ENCODE data around the gene INO80C.

The INO80C gene

GRCh38 chr18:35437836-35438235 is 59.9 kb downstream of the INO80C start:
- Histone ChIP-seq H3K4me1 (ENCODE audit: low read length) (peaks cover 8% of the 10 kb centered on the region), H3K36me3 (replicated peaks; ENCODE audit: low read depth, low read length) (no peaks in the 10 kb centered on the region), H3K79me2 (ENCODE audit: low read length) (no peaks in the 10 kb centered on the region), H3K27me3 (ENCODE audit: low read depth, low read length) (no peaks in the 10 kb centered on the region), H3K9me3 (ENCODE audit: insufficient read depth, low read length) (0 out of 2 replicates have a peak, but pooled peaks cover 3% of the 10 kb centered on the region), H3K4me2 (ENCODE audit: low read length) (no peak overlapping the region), H3K9ac (ENCODE audit: low read length) (no peak overlapping the region), H2AFZ (ENCODE audit: low read depth, low read length) (no peak overlapping the region), H4K20me1 (ENCODE audit: insufficient read depth, low read length) (no peaks in the 10 kb centered on the region), H3K4me3 (ENCODE audit: low read length) (no peak overlapping the region), H3K27ac (ENCODE audit: low read length) (no peak overlapping the region)
- no peak for TF ChIP-seq CTCF (IDR thresholded peaks at IDR 0.05; ENCODE audit: low read depth, low read length)
- no peak for TF ChIP-seq EZH2phosphoT487 (IDR thresholded peaks at IDR 0.05; ENCODE audit: low read depth)

- Histone ChIP-seq H3K4me3 (ENCODE audit: low read length) (no peak overlapping the region), H3K9ac (ENCODE audit: low read length) (no peak overlapping the region), H3K4me1 (ENCODE audit: low read length) (no peaks in the 10 kb centered on the region), H4K20me1 (ENCODE audit: insufficient read depth, low read length) (no peaks in the 10 kb centered on the region), H3K79me2 (ENCODE audit: low read length) (no peaks in the 10 kb centered on the region), H3K27me3 (ENCODE audit: low read depth, low read length) (no peaks in the 10 kb centered on the region), H3K4me2 (ENCODE audit: low read length) (no peak overlapping the region), H3K36me3 (replicated peaks; ENCODE audit: low read depth, low read length) (no peaks in the 10 kb centered on the region), H2AFZ (ENCODE audit: low read depth, low read length) (no peak overlapping the region), H3K27ac (ENCODE audit: low read length) (no peak overlapping the region), H3K9me3 (ENCODE audit: insufficient read depth, low read length) (0 out of 2 replicates have a peak, but pooled peaks cover 3% of the 10 kb centered on the region)
- no peak for TF ChIP-seq CTCF (IDR thresholded peaks at IDR 0.05; ENCODE audit: low read depth, low read length)
These were observed 61.6 kb downstream of the INO80C start for GRCh38 chr18:35436076-35436649.

- Histone ChIP-seq H3K9ac (ENCODE audit: low read length) (no peak overlapping the region), H3K9me3 (ENCODE audit: insufficient read depth, low read length) (0 out of 2 replicates have a peak, but pooled peaks cover 3% of the 10 kb centered on the region), H3K36me3 (replicated peaks; ENCODE audit: low read depth, low read length) (no peaks in the 10 kb centered on the region), H4K20me1 (ENCODE audit: insufficient read depth, low read length) (no peaks in the 10 kb centered on the region), H3K4me3 (ENCODE audit: low read length) (no peak overlapping the region), H3K27me3 (ENCODE audit: low read depth, low read length) (no peaks in the 10 kb centered on the region), H3K79me2 (ENCODE audit: low read length) (no peaks in the 10 kb centered on the region), H3K4me2 (ENCODE audit: low read length) (no peak overlapping the region), H3K27ac (ENCODE audit: low read length) (no peak overlapping the region), H3K4me1 (ENCODE audit: low read length) (no peaks in the 10 kb centered on the region), H2AFZ (ENCODE audit: low read depth, low read length) (no peak overlapping the region)
- TF ChIP-seq EZH2phosphoT487 (IDR thresholded peaks at IDR 0.05; ENCODE audit: low read depth): no peak
- no peak for TF ChIP-seq CTCF (IDR thresholded peaks at IDR 0.05; ENCODE audit: low read depth, low read length)
These were observed 62.4 kb downstream of the INO80C start for GRCh38 chr18:35435401-35435800.

GRCh38 chr18:35432565-35433001 is 65.2 kb downstream of the INO80C start:
- Histone ChIP-seq H3K9me3 (ENCODE audit: insufficient read depth, low read length) (0 out of 2 replicates have a peak, but pooled peaks cover 3% of the 10 kb centered on the region), H3K4me2 (ENCODE audit: low read length) (no peak overlapping the region), H3K27me3 (ENCODE audit: low read depth, low read length) (no peaks in the 10 kb centered on the region), H3K9ac (ENCODE audit: low read length) (no peak overlapping the region), H3K27ac (ENCODE audit: low read length) (no peak overlapping the region), H2AFZ (ENCODE audit: low read depth, low read length) (no peak overlapping the region), H3K79me2 (ENCODE audit: low read length) (no peaks in the 10 kb centered on the region), H3K4me3 (ENCODE audit: low read length) (no peak overlapping the region), H3K4me1 (ENCODE audit: low read length) (no peaks in the 10 kb centered on the region), H3K36me3 (replicated peaks; ENCODE audit: low read depth, low read length) (no peaks in the 10 kb centered on the region), H4K20me1 (ENCODE audit: insufficient read depth, low read length) (no peaks in the 10 kb centered on the region)
- no peak for TF ChIP-seq CTCF (IDR thresholded peaks at IDR 0.05; ENCODE audit: low read depth, low read length)
- TF ChIP-seq EZH2phosphoT487 (IDR thresholded peaks at IDR 0.05; ENCODE audit: low read depth): no peak
